ENCODE data around the gene ZNF281. TPM values are rescaled to one million over a fixed set of nuclear protein-coding genes. Genes with fewer than 3 reads are reported as not detected.

Gene ZNF281
- total RNA-seq, 1 experiment from 2014 or later = 22.3 TPM

GRCh38 chr1:200401263-200401662 lies 8.6 kb downstream of the ZNF281 start:
- ChIA-PET CTCF (interaction anchor here (0.5 to 1.2 kb wide), 8 partner anchors 7 to 637 kb away, joined by 3 to 4 read pairs (median 3); no protein-coding TSS in a partner anchor), POLR2A (interaction anchor here (0.8 to 3.5 kb wide), 6 partner anchors 9 to 52 kb away, joined by 3 to 26 read pairs (median 4); partner anchors contain the start of gene ZNF281)
- H3K9me3 Mint-ChIP-seq (ENCODE audit: unreplicated experiment) = no peaks in the 10 kb centered on the region
- TF ChIP-seq CTCF (IDR thresholded peaks at IDR 0.05; ENCODE audit: unreplicated experiment) = no peak
- intact Hi-C loops (cut with micrococcal nuclease) = no loop called here
- H3K4me1 Mint-ChIP-seq (ENCODE audit: insufficient read depth, unreplicated experiment) = peaks cover 41% of the 10 kb centered on the region
- H3K36me3 Mint-ChIP-seq (ENCODE audit: insufficient read depth, unreplicated experiment) = peaks cover 68% of the 10 kb centered on the region
- H3K27ac Mint-ChIP-seq (ENCODE audit: low read depth, unreplicated experiment) = peak overlapping the region; percentile 3
- BruUV-seq (replicated peaks) = no TSS peak
- no peaks in the 10 kb centered on the region for H3K27me3 Mint-ChIP-seq (ENCODE audit: insufficient read depth, unreplicated experiment)
- H3K4me3 Mint-ChIP-seq (ENCODE audit: unreplicated experiment) = no peak overlapping the region
- DNase-seq (ENCODE audit: unreplicated experiment) = no peak

- Mint-ChIP-seq H3K36me3 (ENCODE audit: insufficient read depth, unreplicated experiment) (peaks cover 68% of the 10 kb centered on the region), H3K27me3 (ENCODE audit: insufficient read depth, unreplicated experiment) (no peaks in the 10 kb centered on the region), H3K4me1 (ENCODE audit: insufficient read depth, unreplicated experiment) (peaks cover 34% of the 10 kb centered on the region), H3K4me3 (ENCODE audit: unreplicated experiment) (no peak overlapping the region), H3K9me3 (ENCODE audit: unreplicated experiment) (no peaks in the 10 kb centered on the region), H3K27ac (ENCODE audit: low read depth, unreplicated experiment) (peak overlapping the region; percentile 3)
- ChIA-PET POLR2A (interaction anchor here (0.7 to 3.5 kb wide), 7 partner anchors 9 to 52 kb away, joined by 3 to 26 read pairs (median 3); partner anchors contain the start of gene ZNF281), CTCF (interaction anchor here (0.5 to 1.2 kb wide), 6 partner anchors 8 to 477 kb away, joined by 3 to 4 read pairs (median 3); no protein-coding TSS in a partner anchor)
- intact Hi-C loops (cut with micrococcal nuclease) = no loop called here
- no peak for TF ChIP-seq CTCF (IDR thresholded peaks at IDR 0.05; ENCODE audit: unreplicated experiment)
- no TSS peak for BruUV-seq (replicated peaks)
- no peak for DNase-seq (ENCODE audit: unreplicated experiment)
Observed at GRCh38 chr1:200400556-200400955, 9.3 kb downstream of the ZNF281 start.

- BruUV-seq (replicated peaks) = no TSS peak
- H3K4me1 Mint-ChIP-seq (ENCODE audit: insufficient read depth, unreplicated experiment) = peaks cover 29% of the 10 kb centered on the region
- TF ChIP-seq CTCF (IDR thresholded peaks at IDR 0.05; ENCODE audit: unreplicated experiment) = no peak
- no peaks in the 10 kb centered on the region for H3K27me3 Mint-ChIP-seq (ENCODE audit: insufficient read depth, unreplicated experiment)
- H3K36me3 Mint-ChIP-seq (ENCODE audit: insufficient read depth, unreplicated experiment) = peaks cover 68% of the 10 kb centered on the region
- H3K27ac Mint-ChIP-seq (ENCODE audit: low read depth, unreplicated experiment) = no peak overlapping the region
- no peaks in the 10 kb centered on the region for H3K9me3 Mint-ChIP-seq (ENCODE audit: unreplicated experiment)
- H3K4me3 Mint-ChIP-seq (ENCODE audit: unreplicated experiment) = no peak overlapping the region
- POLR2A ChIA-PET = interaction anchor here (1.1 to 3.5 kb wide), 2 partner anchors 10 to 37 kb away, joined by 3 to 26 read pairs; partner anchors contain the start of gene ZNF281
- CTCF ChIA-PET = interaction anchor here (1.1 to 1.2 kb wide), 3 partner anchors 8 to 455 kb away, joined by 3 read pairs; no protein-coding TSS in a partner anchor
- intact Hi-C loops (cut with micrococcal nuclease) = no loop called here
- no peak for DNase-seq (ENCODE audit: unreplicated experiment)
Observed at GRCh38 chr1:200399860-200400259, 10.0 kb downstream of the ZNF281 start.

GRCh38 chr1:200398373-200398772 lies 11.5 kb downstream of the ZNF281 start:
- Mint-ChIP-seq H3K27me3 (ENCODE audit: insufficient read depth, unreplicated experiment) (no peaks in the 10 kb centered on the region), H3K4me1 (ENCODE audit: insufficient read depth, unreplicated experiment) (peaks cover 23% of the 10 kb centered on the region), H3K4me3 (ENCODE audit: unreplicated experiment) (no peak overlapping the region), H3K27ac (ENCODE audit: low read depth, unreplicated experiment) (no peak overlapping the region), H3K36me3 (ENCODE audit: insufficient read depth, unreplicated experiment) (peaks cover 53% of the 10 kb centered on the region), H3K9me3 (ENCODE audit: unreplicated experiment) (no peaks in the 10 kb centered on the region)
- POLR2A ChIA-PET = interaction anchor here (1.0 to 3.5 kb wide), 4 partner anchors 7 to 19 kb away, joined by 4 to 26 read pairs (median 10); partner anchors contain the start of gene ZNF281
- no peak for DNase-seq (ENCODE audit: unreplicated experiment)
- no TSS peak for BruUV-seq (replicated peaks)
- no peak for TF ChIP-seq CTCF (IDR thresholded peaks at IDR 0.05; ENCODE audit: unreplicated experiment)
- CTCF ChIA-PET = interaction anchor here (0.6 to 1.3 kb wide), 2 partner anchors 88 to 122 kb away, joined by 3 read pairs; no protein-coding TSS in a partner anchor
- intact Hi-C loops (cut with micrococcal nuclease) = no loop called here

Measured in MCF 10A (cell line).